ENCODE data around the gene RPS6KC1. TPM values are rescaled to one million over a fixed set of nuclear protein-coding genes. Genes with fewer than 3 reads are reported as not detected.

The RPS6KC1 gene
- total and polyA plus RNA-seq, 2 donors (not counting 1 experiment from before 2014, with no cell fraction given) = 2.4 to 19.0 TPM

GRCh38 chr1:213125643-213126042, 74.6 kb downstream of the RPS6KC1 start:
- Histone ChIP-seq H2AFZ (ENCODE audit: insufficient read depth, low read depth, low read length, poor library complexity, severe bottlenecking) (no peak overlapping the region), H4K20me1 (ENCODE audit: control insufficient read depth, insufficient read depth, low read length, poor library complexity, severe bottlenecking) (no peaks in the 10 kb centered on the region), H3K9me3 (ENCODE audit: control extremely low read depth in 1 of 3, control insufficient read depth in 2 of 3, insufficient read depth in 1 of 3, low read length in 2 of 3) (no peaks in the 10 kb centered on the region), H3K9ac (ENCODE audit: low read length) (no peak overlapping the region), H3K4me2 (replicated peaks; ENCODE audit: low read depth, low read length, poor library complexity, severe bottlenecking) (no peak overlapping the region), H3K27me3 (replicated peaks in 1 of 4; ENCODE audit: control extremely low read depth in 1 of 4, control insufficient read depth in 3 of 4, insufficient read depth in 4 of 4, low read length in 3 of 4) (no peaks in the 10 kb centered on the region), H3K79me2 (ENCODE audit: control insufficient read depth, insufficient read depth, low read length) (peaks cover 4% of the 10 kb centered on the region), H3K27ac (ENCODE audit: low read length in 2 of 2) (no peak overlapping the region), H3K4me1 (ENCODE audit: control insufficient read depth in 2 of 2, insufficient read depth in 2 of 2, low read length in 2 of 2) (no peaks in the 10 kb centered on the region), H3K4me3 (ENCODE audit: control extremely low read depth in 1 of 5, extremely low read depth in 1 of 5, insufficient read depth in 1 of 5, low read depth in 2 of 5, low read length in 4 of 5) (no peak overlapping the region), H3K36me3 (replicated peaks in 1 of 2; ENCODE audit: control extremely low read depth in 1 of 2, control insufficient read depth in 1 of 2, extremely low read depth in 1 of 2, insufficient read depth in 2 of 2, low read length in 1 of 2) (no peaks in the 10 kb centered on the region)
- intact Hi-C loops (cut with micrococcal nuclease) = loop anchor here (10.0 kb wide), 2 partner anchors 999 to 1499 kb away; no protein-coding TSS in a partner anchor
- ChIA-PET POLR2A (no interaction called here), CTCF (no interaction called here)
- Mint-ChIP-seq H3K27me3 (no peaks in the 10 kb centered on the region), H3K9me3 (ENCODE audit: insufficient read depth) (no peaks in the 10 kb centered on the region), H3K4me3 (no peak overlapping the region), H3K27ac (no peak overlapping the region), H3K4me1 (no peaks in the 10 kb centered on the region)
- WGBS (ENCODE audit: insufficient coverage) = 100% methylated on average over 1 of the region's 2 CpGs
- no peak for TF ChIP-seq EZH2 (IDR thresholded peaks at IDR 0.05; ENCODE audit: borderline replicate concordance, insufficient read depth, low read depth, low read length, poor library complexity, severe bottlenecking)
- TF ChIP-seq CTCF (IDR thresholded peaks at IDR 0.05) = no peak
- ATAC-seq (ENCODE audit: low read depth) (no peak), DNase-seq (no peak)

DNA sequence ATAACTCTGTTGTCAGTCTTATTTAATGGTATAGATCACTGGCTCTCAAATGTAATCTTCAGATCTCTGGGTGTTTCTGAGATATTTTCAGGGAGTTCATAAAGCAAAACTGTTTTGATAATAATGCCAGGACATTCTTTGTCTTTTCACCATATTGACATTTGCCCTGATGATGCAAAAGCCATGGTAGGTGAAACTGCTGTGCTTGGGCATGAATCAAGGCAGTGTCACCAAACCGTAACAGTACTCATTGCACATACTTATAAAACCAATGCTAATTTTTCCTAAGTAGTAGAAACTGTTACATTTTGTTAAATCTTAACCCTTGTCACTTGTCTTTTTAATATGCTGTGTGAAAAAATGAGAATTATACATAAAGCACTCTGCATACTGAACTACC, 76.0 kb downstream of the RPS6KC1 start:
- no peak overlapping the region for H3K4me3 ChIP-seq (ENCODE audit: control extremely low read depth in 1 of 5, extremely low read depth in 1 of 5, insufficient read depth in 1 of 5, low read depth in 2 of 5, low read length in 4 of 5)
- no peak overlapping the region for H3K9ac ChIP-seq (ENCODE audit: low read length)
- no peak overlapping the region for H3K27ac ChIP-seq (ENCODE audit: low read length in 2 of 2)
- Mint-ChIP-seq H3K4me3 (no peak overlapping the region), H3K27ac (no peak overlapping the region), H3K9me3 (ENCODE audit: insufficient read depth) (no peaks in the 10 kb centered on the region), H3K4me1 (no peaks in the 10 kb centered on the region), H3K27me3 (no peaks in the 10 kb centered on the region)
- intact Hi-C loops (cut with micrococcal nuclease) = loop anchor here (10.0 kb wide), 2 partner anchors 998 to 1498 kb away; no protein-coding TSS in a partner anchor
- H3K27me3 ChIP-seq (replicated peaks in 1 of 4; ENCODE audit: control extremely low read depth in 1 of 4, control insufficient read depth in 3 of 4, insufficient read depth in 4 of 4, low read length in 3 of 4) = no peaks in the 10 kb centered on the region
- no peak overlapping the region for H2AFZ ChIP-seq (ENCODE audit: insufficient read depth, low read depth, low read length, poor library complexity, severe bottlenecking)
- H3K4me1 ChIP-seq (ENCODE audit: control insufficient read depth in 2 of 2, insufficient read depth in 2 of 2, low read length in 2 of 2) = no peaks in the 10 kb centered on the region
- no peak overlapping the region for H3K4me2 ChIP-seq (replicated peaks; ENCODE audit: low read depth, low read length, poor library complexity, severe bottlenecking)
- H3K36me3 ChIP-seq (replicated peaks in 1 of 2; ENCODE audit: control extremely low read depth in 1 of 2, control insufficient read depth in 1 of 2, extremely low read depth in 1 of 2, insufficient read depth in 2 of 2, low read length in 1 of 2) = no peaks in the 10 kb centered on the region
- CTCF ChIA-PET = no interaction called here
- no peaks in the 10 kb centered on the region for H3K9me3 ChIP-seq (ENCODE audit: control extremely low read depth in 1 of 3, control insufficient read depth in 2 of 3, insufficient read depth in 1 of 3, low read length in 2 of 3)
- WGBS (ENCODE audit: insufficient coverage) = no CpG with 5 or more reads among the region's 1 CpG
- H4K20me1 ChIP-seq (ENCODE audit: control insufficient read depth, insufficient read depth, low read length, poor library complexity, severe bottlenecking) = no peaks in the 10 kb centered on the region
- POLR2A ChIA-PET = no interaction called here
- ATAC-seq (ENCODE audit: low read depth) = no peak
- DNase-seq = no peak
- H3K79me2 ChIP-seq (ENCODE audit: control insufficient read depth, insufficient read depth, low read length) = peaks cover 4% of the 10 kb centered on the region
- TF ChIP-seq EZH2 (IDR thresholded peaks at IDR 0.05; ENCODE audit: borderline replicate concordance, insufficient read depth, low read depth, low read length, poor library complexity, severe bottlenecking) = no peak
- TF ChIP-seq CTCF (IDR thresholded peaks at IDR 0.05) = no peak
